SK-N-SH treated with all-trans-retinoic acid at 6 μM for 48 hours (cell line): ENCODE measurements around the gene TBC1D9B.

Source experiments
- ARNTL ChIP-seq: fragments of 450-650 bp; formaldehyde crosslinking; IDR thresholded peaks from 2 replicates; pipeline ENCODE4 v1.5.0; 2020; ENCODE audit warnings: low read depth, mild to moderate bottlenecking, moderate library complexity, borderline replicate concordance
- BACH2 ChIP-seq: fragments of 250-450 bp; sonication (Bioruptor Pico); IDR thresholded peaks from 2 replicates; pipeline ENCODE4 v1.9.0; 2021; ENCODE audit warnings: mild to moderate bottlenecking, borderline replicate concordance
- ISL1 ChIP-seq: fragments of 250-450 bp; sonication (Bioruptor Pico); IDR thresholded peaks from 2 replicates; pipeline ENCODE4 v2.1.2; 2022; ENCODE audit warnings: mild to moderate bottlenecking, moderate library complexity
- RARB ChIP-seq: fragments of 250-450 bp; sonication (Bioruptor Pico); IDR thresholded peaks from 2 replicates; pipeline ENCODE4 v1.8.0; 2021; ENCODE audit warnings: mild to moderate bottlenecking, moderate library complexity
- TCF4 ChIP-seq: fragments of 250-450 bp; sonication (Bioruptor Pico); IDR thresholded peaks from 2 replicates; pipeline ENCODE4 v1.8.0; 2021; ENCODE audit warnings: mild to moderate bottlenecking, moderate library complexity, borderline replicate concordance
- ZFP30 ChIP-seq: fragments of 450-650 bp; formaldehyde crosslinking; IDR thresholded peaks from 2 replicates; pipeline ENCODE4 v1.5.0; 2022; ENCODE audit warnings: mild to moderate bottlenecking, moderate library complexity
- ZNF70 ChIP-seq: fragments of 450-650 bp; formaldehyde crosslinking; IDR thresholded peaks from 2 replicates; pipeline ENCODE4 v1.5.0; 2020; ENCODE audit warnings: mild to moderate bottlenecking, moderate library complexity
- TF ChIP-seq, protein P1 (sequence below): fragments of 250-450 bp; sonication (Bioruptor Pico); IDR thresholded peaks from 2 replicates; pipeline ENCODE4 v1.5.1; 2020; ENCODE audit warnings: low read depth, mild to moderate bottlenecking, moderate library complexity
- TF ChIP-seq, protein P2 (sequence below): fragments of 250-450 bp; sonication (Bioruptor Pico); IDR thresholded peaks from 2 replicates; pipeline ENCODE4 v1.5.1; 2021; ENCODE audit warnings: mild to moderate bottlenecking, moderate library complexity
- TF ChIP-seq, protein P3 (sequence below): fragments of 250-450 bp; sonication (Bioruptor Pico); IDR thresholded peaks from 2 replicates; pipeline ENCODE4 v1.8.0; 2020; ENCODE audit warnings: mild to moderate bottlenecking, moderate library complexity, borderline replicate concordance
- TF ChIP-seq, protein P4 (sequence below): fragments of 250-450 bp; sonication (Bioruptor Pico); IDR thresholded peaks from 2 replicates; pipeline ENCODE4 v1.5.0; 2020; ENCODE audit warnings: mild to moderate bottlenecking, moderate library complexity
- TF ChIP-seq, protein P5 (sequence below): fragments of 250-450 bp; sonication (Bioruptor Pico); IDR thresholded peaks from 2 replicates; pipeline ENCODE4 v1.8.0; 2021; ENCODE audit warnings: low read depth, mild to moderate bottlenecking, moderate library complexity, borderline replicate concordance

DNA sequence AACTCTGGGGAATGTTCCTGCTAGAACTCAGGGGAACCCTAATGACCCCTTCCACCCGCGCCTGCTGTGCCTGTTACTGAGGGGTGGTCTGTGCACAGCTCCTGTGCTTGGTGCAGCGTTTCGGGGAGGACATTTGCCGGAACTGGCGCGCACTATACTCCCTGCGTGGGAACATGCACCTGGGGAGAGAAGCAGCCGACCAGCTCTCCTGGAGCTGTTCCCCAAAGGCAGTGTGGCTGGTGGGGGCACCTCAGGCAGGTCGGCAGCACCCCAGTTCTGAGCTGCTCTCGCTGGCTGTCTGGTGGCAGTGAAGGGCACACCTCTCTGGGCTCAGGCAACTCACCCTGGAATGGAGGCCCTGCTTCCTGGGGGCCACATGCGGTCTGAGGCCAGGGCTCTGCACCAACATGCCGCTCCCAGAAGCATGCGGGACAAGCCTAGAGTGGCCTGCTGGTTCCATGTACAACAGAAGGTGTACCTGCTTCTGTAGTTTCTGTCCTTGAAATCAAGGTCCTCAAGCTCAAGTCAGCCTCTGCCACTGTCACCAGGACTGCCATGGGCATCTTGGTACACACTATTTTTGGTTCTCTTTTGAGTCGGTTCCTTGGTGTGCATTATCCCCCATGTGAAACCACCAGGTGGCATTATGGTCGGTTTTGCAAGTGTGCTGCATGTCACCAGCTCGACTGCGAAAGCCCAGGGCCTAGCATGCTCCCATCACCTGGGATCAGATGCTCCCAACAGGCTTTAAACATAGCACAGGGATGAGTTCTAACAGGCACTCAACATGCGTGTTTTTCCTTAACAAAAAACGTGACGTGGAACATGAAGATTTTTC, 41.2 kb downstream of the TBC1D9B start:
- no peak for TF ChIP-seq ISL1 (CRISPR knock-in tag)
- no peak for TF ChIP-seq ZFP30
- no peak for TF ChIP-seq BACH2 (CRISPR knock-in tag)
- TF ChIP-seq RARB (CRISPR knock-in tag), result no peak
- TF ChIP-seq, protein P1, sequence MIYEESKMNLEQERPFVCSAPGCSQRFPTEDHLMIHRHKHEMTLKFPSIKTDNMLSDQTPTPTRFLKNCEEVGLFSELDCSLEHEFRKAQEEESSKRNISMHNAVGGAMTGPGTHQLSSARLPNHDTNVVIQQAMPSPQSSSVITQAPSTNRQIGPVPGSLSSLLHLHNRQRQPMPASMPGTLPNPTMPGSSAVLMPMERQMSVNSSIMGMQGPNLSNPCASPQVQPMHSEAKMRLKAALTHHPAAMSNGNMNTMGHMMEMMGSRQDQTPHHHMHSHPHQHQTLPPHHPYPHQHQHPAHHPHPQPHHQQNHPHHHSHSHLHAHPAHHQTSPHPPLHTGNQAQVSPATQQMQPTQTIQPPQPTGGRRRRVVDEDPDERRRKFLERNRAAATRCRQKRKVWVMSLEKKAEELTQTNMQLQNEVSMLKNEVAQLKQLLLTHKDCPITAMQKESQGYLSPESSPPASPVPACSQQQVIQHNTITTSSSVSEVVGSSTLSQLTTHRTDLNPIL (CRISPR knock-in tag), result no peak
- no peak for TF ChIP-seq ARNTL
- TF ChIP-seq, protein P2, sequence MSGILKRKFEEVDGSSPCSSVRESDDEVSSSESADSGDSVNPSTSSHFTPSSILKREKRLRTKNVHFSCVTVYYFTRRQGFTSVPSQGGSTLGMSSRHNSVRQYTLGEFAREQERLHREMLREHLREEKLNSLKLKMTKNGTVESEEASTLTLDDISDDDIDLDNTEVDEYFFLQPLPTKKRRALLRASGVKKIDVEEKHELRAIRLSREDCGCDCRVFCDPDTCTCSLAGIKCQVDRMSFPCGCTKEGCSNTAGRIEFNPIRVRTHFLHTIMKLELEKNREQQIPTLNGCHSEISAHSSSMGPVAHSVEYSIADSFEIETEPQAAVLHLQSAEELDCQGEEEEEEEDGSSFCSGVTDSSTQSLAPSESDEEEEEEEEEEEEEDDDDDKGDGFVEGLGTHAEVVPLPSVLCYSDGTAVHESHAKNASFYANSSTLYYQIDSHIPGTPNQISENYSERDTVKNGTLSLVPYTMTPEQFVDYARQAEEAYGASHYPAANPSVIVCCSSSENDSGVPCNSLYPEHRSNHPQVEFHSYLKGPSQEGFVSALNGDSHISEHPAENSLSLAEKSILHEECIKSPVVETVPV (CRISPR knock-in tag), result no peak
- TF ChIP-seq ZNF70, result no peak
- TF ChIP-seq, protein P3, sequence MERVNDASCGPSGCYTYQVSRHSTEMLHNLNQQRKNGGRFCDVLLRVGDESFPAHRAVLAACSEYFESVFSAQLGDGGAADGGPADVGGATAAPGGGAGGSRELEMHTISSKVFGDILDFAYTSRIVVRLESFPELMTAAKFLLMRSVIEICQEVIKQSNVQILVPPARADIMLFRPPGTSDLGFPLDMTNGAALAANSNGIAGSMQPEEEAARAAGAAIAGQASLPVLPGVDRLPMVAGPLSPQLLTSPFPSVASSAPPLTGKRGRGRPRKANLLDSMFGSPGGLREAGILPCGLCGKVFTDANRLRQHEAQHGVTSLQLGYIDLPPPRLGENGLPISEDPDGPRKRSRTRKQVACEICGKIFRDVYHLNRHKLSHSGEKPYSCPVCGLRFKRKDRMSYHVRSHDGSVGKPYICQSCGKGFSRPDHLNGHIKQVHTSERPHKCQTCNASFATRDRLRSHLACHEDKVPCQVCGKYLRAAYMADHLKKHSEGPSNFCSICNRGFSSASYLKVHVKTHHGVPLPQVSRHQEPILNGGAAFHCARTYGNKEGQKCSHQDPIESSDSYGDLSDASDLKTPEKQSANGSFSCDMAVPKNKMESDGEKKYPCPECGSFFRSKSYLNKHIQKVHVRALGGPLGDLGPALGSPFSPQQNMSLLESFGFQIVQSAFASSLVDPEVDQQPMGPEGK, result no peak
- TF ChIP-seq, protein P4, sequence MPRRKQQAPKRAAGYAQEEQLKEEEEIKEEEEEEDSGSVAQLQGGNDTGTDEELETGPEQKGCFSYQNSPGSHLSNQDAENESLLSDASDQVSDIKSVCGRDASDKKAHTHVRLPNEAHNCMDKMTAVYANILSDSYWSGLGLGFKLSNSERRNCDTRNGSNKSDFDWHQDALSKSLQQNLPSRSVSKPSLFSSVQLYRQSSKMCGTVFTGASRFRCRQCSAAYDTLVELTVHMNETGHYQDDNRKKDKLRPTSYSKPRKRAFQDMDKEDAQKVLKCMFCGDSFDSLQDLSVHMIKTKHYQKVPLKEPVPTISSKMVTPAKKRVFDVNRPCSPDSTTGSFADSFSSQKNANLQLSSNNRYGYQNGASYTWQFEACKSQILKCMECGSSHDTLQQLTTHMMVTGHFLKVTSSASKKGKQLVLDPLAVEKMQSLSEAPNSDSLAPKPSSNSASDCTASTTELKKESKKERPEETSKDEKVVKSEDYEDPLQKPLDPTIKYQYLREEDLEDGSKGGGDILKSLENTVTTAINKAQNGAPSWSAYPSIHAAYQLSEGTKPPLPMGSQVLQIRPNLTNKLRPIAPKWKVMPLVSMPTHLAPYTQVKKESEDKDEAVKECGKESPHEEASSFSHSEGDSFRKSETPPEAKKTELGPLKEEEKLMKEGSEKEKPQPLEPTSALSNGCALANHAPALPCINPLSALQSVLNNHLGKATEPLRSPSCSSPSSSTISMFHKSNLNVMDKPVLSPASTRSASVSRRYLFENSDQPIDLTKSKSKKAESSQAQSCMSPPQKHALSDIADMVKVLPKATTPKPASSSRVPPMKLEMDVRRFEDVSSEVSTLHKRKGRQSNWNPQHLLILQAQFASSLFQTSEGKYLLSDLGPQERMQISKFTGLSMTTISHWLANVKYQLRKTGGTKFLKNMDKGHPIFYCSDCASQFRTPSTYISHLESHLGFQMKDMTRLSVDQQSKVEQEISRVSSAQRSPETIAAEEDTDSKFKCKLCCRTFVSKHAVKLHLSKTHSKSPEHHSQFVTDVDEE, result no peak
- no peak for TF ChIP-seq TCF4 (CRISPR knock-in tag)
- TF ChIP-seq, protein P5, sequence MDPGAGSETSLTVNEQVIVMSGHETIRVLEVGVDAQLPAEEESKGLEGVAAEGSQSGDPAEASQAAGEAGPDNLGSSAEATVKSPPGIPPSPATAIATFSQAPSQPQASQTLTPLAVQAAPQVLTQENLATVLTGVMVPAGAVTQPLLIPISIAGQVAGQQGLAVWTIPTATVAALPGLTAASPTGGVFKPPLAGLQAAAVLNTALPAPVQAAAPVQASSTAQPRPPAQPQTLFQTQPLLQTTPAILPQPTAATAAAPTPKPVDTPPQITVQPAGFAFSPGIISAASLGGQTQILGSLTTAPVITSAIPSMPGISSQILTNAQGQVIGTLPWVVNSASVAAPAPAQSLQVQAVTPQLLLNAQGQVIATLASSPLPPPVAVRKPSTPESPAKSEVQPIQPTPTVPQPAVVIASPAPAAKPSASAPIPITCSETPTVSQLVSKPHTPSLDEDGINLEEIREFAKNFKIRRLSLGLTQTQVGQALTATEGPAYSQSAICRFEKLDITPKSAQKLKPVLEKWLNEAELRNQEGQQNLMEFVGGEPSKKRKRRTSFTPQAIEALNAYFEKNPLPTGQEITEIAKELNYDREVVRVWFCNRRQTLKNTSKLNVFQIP (CRISPR knock-in tag), result no peak
